GM10847 (cell line): ENCODE results near the gene ACACA.

Experiments
- POLR2A ChIP-seq: IDR thresholded peaks from 2 replicates; pipeline ENCODE4 v1.6.1; 2011; ENCODE audit not compliant: insufficient read length; ENCODE audit errors: extremely low read depth

Gene ACACA

DNA sequence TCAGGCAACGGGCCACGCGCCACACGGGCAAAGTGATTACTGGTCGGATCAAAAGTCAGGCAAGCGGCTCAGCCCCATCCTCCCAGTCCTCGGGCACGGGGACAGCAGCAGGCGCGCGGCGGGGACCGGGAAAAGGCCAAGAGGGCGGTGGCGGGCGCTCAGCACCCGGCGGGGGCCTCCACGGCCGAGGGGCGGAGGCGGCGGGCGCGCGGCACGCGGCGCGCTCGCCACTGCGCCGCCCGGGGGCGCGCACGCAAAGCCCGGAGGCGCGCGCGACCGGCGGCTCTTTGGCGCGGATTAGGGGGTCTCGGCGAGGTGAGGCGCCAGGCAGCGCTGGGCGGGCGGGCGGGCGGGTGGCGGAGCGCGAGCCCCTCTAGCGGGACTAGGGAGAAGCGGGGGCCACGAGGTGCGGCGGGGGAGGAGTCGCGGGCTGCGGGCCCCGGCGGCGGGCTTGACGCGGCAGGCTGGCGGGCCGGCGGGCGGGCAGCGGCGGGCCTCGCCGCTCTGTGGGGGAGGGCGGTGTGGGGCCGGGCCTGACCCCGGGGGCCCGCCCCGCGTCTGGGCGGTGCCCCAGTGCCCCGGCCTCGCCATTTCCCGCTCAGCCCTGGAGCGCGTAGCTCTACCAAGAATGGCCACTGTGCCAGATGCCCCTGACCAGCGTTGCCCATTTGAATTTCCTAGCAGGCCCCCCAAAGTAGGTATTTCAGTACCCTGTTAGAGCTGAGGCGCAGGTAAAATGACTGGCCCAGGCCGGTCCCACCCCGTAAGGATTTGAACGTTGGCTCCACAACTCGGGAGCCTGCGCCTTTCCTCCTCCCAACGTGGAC is at the start of gene ACACA, which contains the start of gene TADA2A:
TSS of gene ACACA (minus strand) at position 202 of the 827 bp plus-strand sequence. CDS start 537 bp downstream, outside the sequence.
TSS of gene TADA2A (plus strand) at position 252 of the 827 bp plus-strand sequence. CDS start 4,480 bp downstream, outside the sequence.
- TF ChIP-seq POLR2A, result peak; percentile 76

GRCh38 chr17:37450112-37450511 is 43.5 kb upstream of the ACACA start:
- no peak for TF ChIP-seq POLR2A

DNA sequence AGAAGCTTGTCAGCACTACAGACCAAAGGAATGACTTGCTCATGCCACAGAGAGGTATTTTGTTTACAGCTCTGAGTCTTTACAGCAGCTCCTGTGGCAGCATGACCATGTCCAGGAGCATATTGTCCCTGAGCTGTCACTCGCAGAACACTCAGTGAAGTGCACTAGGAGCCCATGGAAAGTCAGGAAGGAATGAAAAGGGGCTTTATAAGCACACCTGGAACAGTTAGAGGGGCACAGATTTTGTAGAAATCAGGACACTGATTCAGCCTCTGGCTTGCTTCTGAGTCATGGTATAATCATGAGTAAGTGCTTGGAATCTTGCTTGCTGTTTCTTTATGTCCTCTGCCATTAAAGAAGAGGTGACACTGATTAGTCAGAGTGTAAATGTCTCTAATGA is 41.0 kb upstream of the ACACA start:
- TF ChIP-seq POLR2A, result no peak

DNA sequence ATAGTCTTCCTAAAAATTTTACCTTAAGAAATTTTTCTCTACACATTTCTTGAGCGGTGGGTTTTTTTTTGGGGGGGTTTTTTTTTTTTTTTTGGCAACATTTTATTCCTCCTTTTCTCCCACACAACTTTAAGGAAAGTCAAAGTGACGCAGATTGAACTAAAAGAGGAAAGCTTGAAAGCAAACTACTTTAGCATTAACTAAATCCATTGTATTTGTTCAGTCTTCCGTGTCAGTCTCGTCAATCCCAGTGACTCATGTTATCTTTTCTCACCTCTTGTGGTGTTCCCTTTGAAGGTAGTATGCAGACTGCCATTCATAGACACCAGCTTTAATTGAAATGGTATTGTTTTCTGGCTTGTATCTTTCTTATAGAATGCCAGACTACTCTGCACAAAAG is 39.4 kb upstream of the ACACA start:
- TF ChIP-seq POLR2A, result no peak

DNA sequence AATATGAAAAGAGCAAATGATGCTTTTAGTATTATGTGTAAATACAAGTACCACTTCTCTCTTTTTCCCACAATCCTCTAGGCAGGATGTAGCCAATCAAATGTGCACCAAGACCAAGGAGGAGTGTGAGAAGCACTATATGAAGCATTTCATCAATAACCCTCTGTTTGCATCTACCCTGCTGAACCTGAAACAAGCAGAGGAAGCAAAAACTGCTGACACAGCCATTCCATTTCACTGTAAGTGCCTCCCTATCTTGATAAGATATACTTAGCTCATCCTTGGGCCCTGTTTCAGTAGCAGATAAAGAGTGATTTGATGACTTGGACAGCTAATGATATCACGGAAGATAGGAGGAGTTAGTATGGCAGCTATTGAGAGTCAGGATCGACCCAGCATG is 33.8 kb upstream of the ACACA start:
- no peak for TF ChIP-seq POLR2A

DNA sequence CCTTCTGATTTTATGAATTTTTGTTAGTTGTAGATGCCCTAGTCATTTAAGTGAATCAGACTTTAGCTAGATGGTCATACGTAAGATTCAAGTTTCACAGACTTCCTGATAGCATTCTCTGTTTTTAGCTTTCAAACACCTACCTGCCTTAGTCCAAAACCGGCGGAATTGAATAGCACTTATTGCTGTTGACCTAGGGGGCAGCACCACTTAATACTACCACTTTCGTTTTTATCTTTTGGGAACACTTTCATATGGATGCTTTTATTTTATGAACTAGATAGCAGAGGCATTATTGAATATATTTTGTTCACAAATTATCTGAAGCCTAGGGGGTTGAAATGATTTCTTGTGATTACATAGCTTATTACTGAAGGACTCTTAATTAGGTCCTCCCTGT is 31.5 kb upstream of the ACACA start:
- TF ChIP-seq POLR2A, result no peak

- TF ChIP-seq POLR2A, result no peak
These were observed 26.0 kb upstream of the ACACA start for GRCh38 chr17:37432671-37433070.

- TF ChIP-seq POLR2A, result no peak
These were observed 23.5 kb upstream of the ACACA start for GRCh38 chr17:37430051-37430627.

DNA sequence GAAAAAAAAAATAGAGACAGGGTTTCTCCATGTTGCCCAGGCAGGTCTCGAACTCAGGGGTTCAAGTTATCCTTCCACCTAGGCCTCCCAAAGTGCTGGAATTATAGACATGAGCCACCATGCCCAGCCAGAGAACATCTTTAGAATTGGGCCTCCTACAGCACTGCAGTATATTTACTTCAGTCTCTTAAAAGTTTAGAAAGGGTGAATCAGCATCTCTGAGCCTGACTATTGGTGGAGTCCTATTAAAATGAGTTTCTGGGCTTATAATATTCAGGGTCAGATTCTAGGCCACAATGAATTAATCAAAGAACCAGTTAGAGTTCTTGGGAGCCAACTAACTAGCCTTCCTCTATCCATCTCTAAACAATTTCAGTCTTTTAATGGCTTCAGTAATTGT is 22.8 kb upstream of the ACACA start:
- no peak for TF ChIP-seq POLR2A

DNA sequence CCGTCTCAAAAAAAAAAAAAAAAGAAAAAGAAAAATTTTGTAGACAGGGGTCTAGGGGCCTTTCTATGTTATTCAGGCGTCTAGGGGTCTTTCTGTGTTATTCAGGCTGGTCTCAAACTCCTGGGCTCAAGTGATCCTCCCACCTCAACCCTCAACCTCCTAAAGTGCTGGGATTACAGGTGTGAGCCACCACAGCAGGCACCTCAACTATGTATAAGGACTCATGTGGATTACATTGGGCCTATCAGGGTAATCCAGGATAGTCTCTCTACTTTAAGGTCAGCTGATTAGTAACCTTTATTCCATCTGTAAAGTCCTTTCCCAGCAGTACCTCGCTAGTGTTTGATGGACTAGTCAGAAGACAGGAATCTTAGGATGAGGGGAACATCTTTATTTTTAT is 22.4 kb upstream of the ACACA start:
- TF ChIP-seq POLR2A, result no peak

- no peak for TF ChIP-seq POLR2A
These were observed 18.6 kb upstream of the ACACA start for GRCh38 chr17:37425268-37425667.

DNA sequence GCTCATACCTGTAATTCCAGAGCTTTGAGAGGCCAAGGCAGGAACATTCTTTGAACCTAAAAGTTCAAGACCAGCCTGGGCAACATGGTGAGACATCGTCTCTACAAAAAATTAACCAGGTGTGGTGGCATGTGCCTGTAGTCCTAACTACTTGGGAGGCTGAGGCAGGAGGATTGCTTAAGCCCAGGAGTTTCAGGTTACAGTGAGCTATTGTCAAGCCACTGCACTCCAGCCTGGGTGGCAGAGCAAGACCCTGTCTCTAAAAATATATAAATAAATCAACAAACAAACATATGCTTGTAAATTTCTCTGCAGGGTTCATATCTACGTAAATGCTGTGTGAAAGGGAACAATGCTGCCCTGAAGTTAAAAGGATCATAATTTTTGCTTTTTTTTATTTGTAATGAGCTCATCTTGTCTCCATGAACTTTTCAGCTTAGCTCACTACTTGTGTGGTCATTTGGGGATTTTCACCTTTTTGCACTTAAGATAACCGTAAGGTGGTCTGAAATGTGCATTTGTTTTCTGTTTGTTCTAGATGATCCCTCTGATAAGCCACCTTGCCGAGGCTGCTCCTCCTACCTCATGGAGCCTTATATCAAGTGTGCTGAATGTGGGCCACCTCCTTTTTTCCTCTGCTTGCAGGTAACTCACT is 16.5 kb upstream of the ACACA start:
- TF ChIP-seq POLR2A, result no peak

DNA sequence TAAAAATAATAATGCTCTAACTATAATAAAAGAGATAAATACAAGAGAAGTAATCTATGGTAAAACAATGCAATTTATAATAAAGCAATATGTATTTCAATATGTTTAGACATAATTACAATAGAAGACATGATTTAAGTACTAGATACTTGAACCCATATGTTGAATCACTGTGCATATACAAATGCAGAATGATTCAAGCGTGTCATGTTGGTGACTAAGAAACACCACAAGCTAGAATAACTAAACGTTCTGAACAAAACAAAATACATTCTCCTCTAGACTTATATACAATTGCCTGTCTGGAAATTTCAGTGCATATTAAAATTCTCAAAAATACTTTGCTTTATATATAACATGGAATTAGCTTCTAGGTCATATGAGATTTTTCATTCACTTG is 11.2 kb upstream of the ACACA start:
- TF ChIP-seq POLR2A, result no peak

DNA sequence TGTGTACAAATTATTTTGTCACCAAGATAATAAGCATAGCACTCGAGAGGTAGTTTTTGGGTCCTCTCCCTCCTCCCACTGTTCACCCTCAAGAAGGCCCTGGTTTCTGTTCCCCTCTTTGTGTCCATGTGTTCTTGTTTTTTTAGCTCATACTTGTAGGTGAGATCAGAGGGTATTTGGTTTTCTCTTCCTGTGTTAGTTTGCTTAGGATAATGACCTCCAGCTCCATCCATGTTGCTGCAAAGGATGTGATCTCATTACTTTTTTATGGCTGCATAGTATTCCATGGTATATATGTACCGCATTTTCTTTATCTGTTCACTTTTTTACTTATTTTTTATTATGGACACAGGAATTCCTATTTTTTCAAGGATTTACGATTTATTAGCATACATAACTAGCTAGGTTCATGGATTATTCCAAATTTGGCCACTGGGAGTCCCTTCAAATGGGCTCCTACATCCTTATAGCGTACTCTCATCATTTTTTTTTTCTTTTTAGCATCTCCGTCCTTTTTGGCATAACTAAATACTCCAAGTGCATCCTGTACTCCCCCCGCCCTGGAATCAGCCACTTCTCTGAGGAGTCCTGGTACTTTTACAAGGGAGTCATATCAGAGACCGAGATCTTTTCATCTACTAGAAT is 7.4 kb upstream of the ACACA start:
- no peak for TF ChIP-seq POLR2A

GRCh38 chr17:37410357-37410756 is 3.7 kb upstream of the ACACA start:
- TF ChIP-seq POLR2A, result no peak

DNA sequence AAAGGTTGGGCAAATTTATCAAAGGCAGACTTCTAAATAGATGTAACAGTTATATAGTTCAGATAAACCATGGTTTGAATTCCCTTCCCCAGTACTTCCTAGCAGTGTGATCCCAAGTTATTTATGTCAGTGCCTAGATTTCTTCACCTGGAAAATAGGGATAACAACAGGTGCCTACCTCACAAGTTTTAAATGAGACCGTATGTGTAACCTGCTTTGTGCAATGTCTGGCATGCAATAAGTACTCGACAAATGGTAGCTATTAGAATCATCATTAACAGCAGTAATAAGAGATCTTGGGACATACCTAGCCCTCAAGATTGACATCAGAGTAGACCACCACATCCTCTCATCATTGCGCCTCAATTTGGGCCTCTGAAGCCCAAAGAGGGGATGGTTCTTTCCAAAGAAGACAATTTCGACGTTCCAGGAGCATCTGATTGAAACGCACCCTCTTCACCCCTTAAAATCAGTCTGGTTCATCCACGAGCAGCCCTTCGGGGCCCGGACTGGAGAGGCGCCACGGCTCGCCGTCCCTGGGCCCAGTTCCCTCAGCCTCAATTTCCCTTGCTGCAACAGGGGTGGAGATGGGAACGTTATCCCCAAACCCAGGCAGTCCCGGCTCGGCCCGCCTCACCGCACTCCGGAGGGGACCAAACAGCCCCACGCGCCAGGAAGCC is 541 bp downstream of the ACACA start:
- no peak for TF ChIP-seq POLR2A

- no peak for TF ChIP-seq POLR2A
These were observed 6.1 kb downstream of the ACACA start for GRCh38 chr17:37400505-37400904.
